HEK293T (cell line): Measurements from ENCODE around the gene TPRX1.
A peak's percentile ranks its signal among the peaks of the same experiment; 100 is the strongest.
"Not testable (repeated sequence)": the region's sequence is repeated elsewhere in the genome, so short reads cannot be mapped to it uniquely, and the experiment has no call there.

ENCODE experiments used
- CTCF ChIA-PET: fragments of 350-600 bp; formaldehyde crosslinking; extraction: SDS; loops from one replicate; lab custom pipeline; 2021; ENCODE audit warnings: antibody characterized with exemption, inconsistent platforms; lab: Yijun Ruan, JAX
- POLR2A ChIA-PET: fragments of 350-600 bp; formaldehyde crosslinking; extraction: SDS; loops from one replicate; lab custom pipeline; 2020; ENCODE audit warnings: antibody characterized with exemption, inconsistent platforms; lab: Yijun Ruan, JAX
- DNase-seq: peaks from one replicate; pipeline ENCODE4 v3.0.0; 2012; ENCODE audit warnings: mixed read lengths; ENCODE audit errors: extremely low spot score
- ARNT ChIP-seq: fragments of 450-650 bp; IDR thresholded peaks from 2 replicates; pipeline ENCODE4 v1.6.1; 2017; ENCODE audit warnings: mild to moderate bottlenecking
- BHLHE40 ChIP-seq: fragments of 450-650 bp; IDR thresholded peaks from 2 replicates; pipeline ENCODE4 v1.6.1; 2016; ENCODE audit warnings: mild to moderate bottlenecking, moderate library complexity, borderline replicate concordance
- CTBP1 ChIP-seq: fragments of 450-650 bp; IDR thresholded peaks from 2 replicates; pipeline ENCODE4 v1.6.1; 2016; ENCODE audit warnings: borderline replicate concordance
- ELF4 ChIP-seq: fragments of 450-650 bp; IDR thresholded peaks from 2 replicates; pipeline ENCODE4 v1.6.1; 2017; ENCODE audit warnings: antibody characterized with exemption
- FOXA1 ChIP-seq: fragments of 450-650 bp; IDR thresholded peaks from 2 replicates; pipeline ENCODE4 v1.6.1; 2016; ENCODE audit warnings: mild to moderate bottlenecking
- FOXK2 ChIP-seq: fragments of 450-650 bp; IDR thresholded peaks from 2 replicates; pipeline ENCODE4 v1.6.1; 2016; ENCODE audit warnings: mild to moderate bottlenecking
- FOXM1 ChIP-seq: fragments of 450-650 bp; IDR thresholded peaks from 2 replicates; pipeline ENCODE4 v1.6.1; 2017; ENCODE audit warnings: mild to moderate bottlenecking, borderline replicate concordance
- HDGF ChIP-seq: fragments of 450-650 bp; IDR thresholded peaks from 2 replicates; pipeline ENCODE4 v1.6.1; 2017; ENCODE audit warnings: antibody characterized with exemption, borderline replicate concordance
- L3MBTL2 ChIP-seq: fragments of 450-650 bp; conservative IDR thresholded peaks from 2 replicates; pipeline ENCODE4 v1.6.1; 2016; ENCODE audit warnings: mild to moderate bottlenecking
- LEF1 ChIP-seq: fragments of 450-650 bp; IDR thresholded peaks from 2 replicates; pipeline ENCODE4 v1.6.1; 2017; ENCODE audit warnings: mild to moderate bottlenecking, borderline replicate concordance
- NFRKB ChIP-seq: fragments of 450-650 bp; IDR thresholded peaks from 2 replicates; pipeline ENCODE4 v1.6.1; 2016; ENCODE audit warnings: mild to moderate bottlenecking, moderate library complexity
- PKNOX1 ChIP-seq: fragments of 450-650 bp; IDR thresholded peaks from 2 replicates; pipeline ENCODE4 v1.6.1; 2016
- SP1 ChIP-seq: fragments of 450-650 bp; IDR thresholded peaks from 2 replicates; pipeline ENCODE4 v1.6.1; 2017
- SUZ12 ChIP-seq: fragments of 450-650 bp; IDR thresholded peaks from 2 replicates; pipeline ENCODE4 v1.6.1; 2016; ENCODE audit warnings: mild to moderate bottlenecking
- TARDBP ChIP-seq: fragments of 450-650 bp; IDR thresholded peaks from 2 replicates; pipeline ENCODE4 v1.6.1; 2016
- ZNF384 ChIP-seq: fragments of 450-650 bp; IDR thresholded peaks from 2 replicates; pipeline ENCODE4 v1.6.1; 2016

TPRX1 gene

GRCh38 chr19:47779524-47780214 lies 24.7 kb downstream of the TPRX1 start:
- DNase-seq = no peak

GRCh38 chr19:47778954-47779351 lies 25.4 kb downstream of the TPRX1 start:
- CTCF ChIA-PET = no interaction called here
- POLR2A ChIA-PET = no interaction called here

More at GRCh38 chr19:47779524-47780214, 24.7 kb downstream of the TPRX1 start:
- ChIA-PET CTCF (interaction anchor here (0.7 kb wide), 1 partner anchor 10 kb away, joined by 3 read pairs; no protein-coding TSS in a partner anchor), POLR2A (no interaction called here)
- TF ChIP-seq FOXM1 (no peak), LEF1 (no peak), SUZ12 (no peak), CTBP1 (no peak), ARNT (no peak), L3MBTL2 (no peak), ELF4 (no peak), NFRKB (no peak), FOXK2 (no peak), BHLHE40 (no peak), ZNF384 (no peak), SP1 (no peak), HDGF (no peak), FOXA1 (no peak), TARDBP (no peak), PKNOX1 (no peak)

GRCh38 chr19:47778049-47778953 lies 26.1 kb downstream of the TPRX1 start, which contains the start of gene SELENOW:
Gene SELENOW (plus strand): TSS chr19:47778703. CDS start chr19:47778786, 83 bp downstream.
- peak; percentile 90 for DNase-seq
- CTCF ChIA-PET = no interaction called here
- TF ChIP-seq FOXA1 = no peak
- TF ChIP-seq SP1 = peak; percentile 95
- TF ChIP-seq CTBP1 = no peak
- TF ChIP-seq ARNT = no peak
- peak; percentile 97 for TF ChIP-seq PKNOX1
- TF ChIP-seq BHLHE40 = peak; percentile 89
- no peak for TF ChIP-seq ZNF384
- no peak; the same call in 1 of the 2 replicates for TF ChIP-seq LEF1
- no peak for TF ChIP-seq SUZ12
- TF ChIP-seq ELF4 = peak; percentile 56
- POLR2A ChIA-PET = interaction anchor here (0.9 kb wide), 1 partner anchor 11 kb away, joined by 3 read pairs; no protein-coding TSS in a partner anchor

More at GRCh38 chr19:47778954-47779351, 25.4 kb downstream of the TPRX1 start:
- no peak for DNase-seq
- TF ChIP-seq TARDBP (no peak), NFRKB (no peak), CTBP1 (no peak)

- ChIA-PET CTCF (interaction anchor here (0.6 kb wide), 1 partner anchor 10 kb away, joined by 3 read pairs; no protein-coding TSS in a partner anchor), POLR2A (interaction anchor here (0.9 kb wide), 1 partner anchor 10 kb away, joined by 3 read pairs; no protein-coding TSS in a partner anchor)
- not testable (repeated sequence) for DNase-seq
These were observed 26.9 kb downstream of the TPRX1 start for GRCh38 chr19:47777245-47778048.

GRCh38 chr19:47776568-47776967 lies 27.8 kb downstream of the TPRX1 start:
- DNase-seq = no peak
- TF ChIP-seq ZNF384 (no peak), FOXA1 (no peak), NFRKB (no peak), ELF4 (no peak), FOXM1 (no peak), SUZ12 (no peak), TARDBP (no peak), CTBP1 (no peak), SP1 (no peak), PKNOX1 (no peak), L3MBTL2 (no peak), BHLHE40 (no peak), HDGF (no peak), LEF1 (no peak), FOXK2 (no peak), ARNT (no peak)
- ChIA-PET POLR2A (no interaction called here), CTCF (no interaction called here)

GRCh38 chr19:47771291-47771690 lies 33.1 kb downstream of the TPRX1 start:
- CTCF ChIA-PET, POLR2A ChIA-PET, DNase-seq: not testable (repeated sequence)
